Neural cell (in vitro differentiated cells): Measurements from ENCODE around the gene SPDYE8. TPM values are rescaled to one million over a fixed set of nuclear protein-coding genes. Genes with fewer than 3 reads are reported as not detected.
"Not testable (repeated sequence)": the region's sequence is repeated elsewhere in the genome, so short reads cannot be mapped to it uniquely, and the experiment has no call there.

Source experiments
- H2AFZ ChIP-seq: fragments of 200-600, 300-800 bp; sonication (generic), shearing (Covaris generic); 2 replicates; pipeline ENCODE4 v1.6.0; 2014; ENCODE audit warnings: low read depth, mild to moderate bottlenecking, antibody characterized with exemption, low read length, moderate library complexity
- H3F3A ChIP-seq: fragments of 200-600 bp; shearing (Covaris generic); 2 replicates; pipeline ENCODE4 v1.6.1; 2016; ENCODE audit warnings: mild to moderate bottlenecking, moderate library complexity, mixed read lengths, antibody characterized with exemption, low read length; ENCODE audit not compliant: insufficient read depth, poor library complexity, severe bottlenecking
- H3K27ac ChIP-seq: fragments of 200-600, 300-800 bp; sonication (generic), shearing (Covaris generic); 2 replicates; pipeline ENCODE4 v1.5.1; 2014; ENCODE audit warnings: mild to moderate bottlenecking, low read length, moderate library complexity
- H3K27me3 ChIP-seq: fragments of 300-800, 200-600 bp; sonication (generic), shearing (Covaris generic); 2 replicates; pipeline ENCODE4 v1.6.0; 2014; ENCODE audit warnings: mild to moderate bottlenecking, low read depth, low read length, moderate library complexity; ENCODE audit not compliant: insufficient read depth
- H3K36me3 ChIP-seq: fragments of 300-800, 200-600 bp; sonication (generic), shearing (Covaris generic); 2 replicates; pipeline ENCODE4 v1.5.1; 2014; ENCODE audit warnings: mild to moderate bottlenecking, antibody characterized with exemption, low read length, moderate library complexity; ENCODE audit not compliant: insufficient read depth
- H3K4me2 ChIP-seq: fragments of 300-800, 200-600 bp; sonication (generic), shearing (Covaris generic); 2 replicates; pipeline ENCODE4 v1.6.0; 2014; ENCODE audit warnings: mild to moderate bottlenecking, low read length
- H3K4me3 ChIP-seq: fragments of 300-800, 200-600 bp; sonication (generic), shearing (Covaris generic); 2 replicates; pipeline ENCODE4 v1.5.1; 2014; ENCODE audit warnings: mild to moderate bottlenecking, low read length, moderate library complexity
- H3K79me2 ChIP-seq: fragments of 200-600 bp; shearing (Covaris generic); replicated peaks from 2 replicates; pipeline ENCODE4 v1.6.0; 2014; ENCODE audit warnings: mild to moderate bottlenecking, low read length, moderate library complexity; ENCODE audit not compliant: insufficient read depth
- H3K9ac ChIP-seq: fragments of 300-800, 200-600 bp; sonication (generic), shearing (Covaris generic); 2 replicates; pipeline ENCODE4 v1.6.1; 2016; ENCODE audit warnings: mild to moderate bottlenecking, low read length, mixed read lengths
- H3K9me2 ChIP-seq: fragments of 200-600 bp; shearing (Covaris generic); 2 replicates; pipeline ENCODE4 v1.6.1; 2016; ENCODE audit warnings: mild to moderate bottlenecking, low read length, mixed read lengths; ENCODE audit not compliant: insufficient read depth
- H3K9me3 ChIP-seq: fragments of 200-600, 300-800 bp; sonication (generic), shearing (Covaris generic); 2 replicates; pipeline ENCODE4 v1.6.1; 2016; ENCODE audit warnings: mild to moderate bottlenecking, mixed run types, low read length, moderate library complexity, mixed read lengths
- H4K20me1 ChIP-seq: fragments of 200-600 bp; shearing (Covaris generic); 2 replicates; pipeline ENCODE4 v1.6.1; 2016; ENCODE audit warnings: mild to moderate bottlenecking, mixed run types; ENCODE audit not compliant: insufficient read depth
- polyA plus RNA-seq: library from polyadenylated mRNA; depleted of rRNA; stranded (reverse); fragments of >200 nt; gene quantifications from 2 replicates; pipeline ENCODE4 v1.2.3, GENCODE V29; 2014

The SPDYE8 gene
- polyA plus RNA-seq, 1 donor from 2014 or later = 0.63 TPM

DNA sequence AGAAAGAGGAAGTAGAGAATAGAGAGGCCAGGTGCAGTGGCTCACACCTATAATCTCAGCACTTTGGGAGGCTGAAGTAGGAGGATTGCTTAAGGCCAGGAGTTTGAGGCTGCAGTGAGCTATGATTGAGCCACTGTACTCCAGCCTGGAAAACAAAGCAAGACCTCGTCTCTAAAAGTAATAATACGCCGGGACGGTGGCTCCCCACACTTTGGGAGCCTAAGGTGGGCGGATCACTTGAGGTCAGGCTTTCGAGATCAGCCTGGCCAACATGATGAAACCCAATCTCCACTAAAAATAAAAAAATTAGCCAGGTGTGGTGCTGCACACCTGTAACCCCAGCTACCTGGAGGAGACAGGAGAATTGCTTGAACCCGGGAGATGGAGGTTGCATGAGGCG is 34.1 kb downstream of the SPDYE8 start:
- not testable (repeated sequence) for H3K36me3 ChIP-seq, H4K20me1 ChIP-seq, H3K9ac ChIP-seq, H3K27me3 ChIP-seq, H2AFZ ChIP-seq, H3K27ac ChIP-seq, H3K79me2 ChIP-seq, H3K4me2 ChIP-seq, H3K4me3 ChIP-seq, H3F3A ChIP-seq, H3K9me2 ChIP-seq, H3K9me3 ChIP-seq

GRCh38 chr7:72990146-72990913 is 39.2 kb downstream of the SPDYE8 start:
- H3F3A ChIP-seq, H3K9me3 ChIP-seq, H2AFZ ChIP-seq, H3K9me2 ChIP-seq, H3K9ac ChIP-seq, H3K79me2 ChIP-seq, H3K36me3 ChIP-seq, H3K4me2 ChIP-seq, H3K27ac ChIP-seq, H3K4me3 ChIP-seq, H4K20me1 ChIP-seq, H3K27me3 ChIP-seq: not testable (repeated sequence)

DNA sequence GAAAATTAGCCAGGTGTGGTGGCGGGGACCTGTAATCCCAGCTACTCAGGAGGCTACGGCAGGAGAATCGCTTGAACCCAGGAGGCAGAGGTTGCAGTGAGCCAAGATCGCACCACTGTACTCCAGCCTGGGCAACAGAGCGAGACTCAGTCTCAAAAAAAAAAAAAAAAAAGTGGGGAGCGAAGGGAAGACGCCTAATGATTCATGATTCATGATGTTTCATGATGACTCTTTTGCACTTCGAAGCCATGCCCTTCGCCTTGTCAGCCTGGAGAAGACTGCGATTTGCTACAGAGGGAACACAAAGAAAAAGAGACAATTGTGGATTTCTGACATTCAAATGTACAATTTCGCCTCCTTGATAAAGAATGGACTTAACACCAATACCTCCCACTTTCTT is 47.5 kb downstream of the SPDYE8 start:
- not testable (repeated sequence) for H3K4me2 ChIP-seq, H3K36me3 ChIP-seq, H3K27ac ChIP-seq, H3K9me3 ChIP-seq, H2AFZ ChIP-seq, H3K27me3 ChIP-seq, H3F3A ChIP-seq, H3K9ac ChIP-seq, H3K79me2 ChIP-seq, H3K9me2 ChIP-seq, H3K4me3 ChIP-seq, H4K20me1 ChIP-seq

DNA sequence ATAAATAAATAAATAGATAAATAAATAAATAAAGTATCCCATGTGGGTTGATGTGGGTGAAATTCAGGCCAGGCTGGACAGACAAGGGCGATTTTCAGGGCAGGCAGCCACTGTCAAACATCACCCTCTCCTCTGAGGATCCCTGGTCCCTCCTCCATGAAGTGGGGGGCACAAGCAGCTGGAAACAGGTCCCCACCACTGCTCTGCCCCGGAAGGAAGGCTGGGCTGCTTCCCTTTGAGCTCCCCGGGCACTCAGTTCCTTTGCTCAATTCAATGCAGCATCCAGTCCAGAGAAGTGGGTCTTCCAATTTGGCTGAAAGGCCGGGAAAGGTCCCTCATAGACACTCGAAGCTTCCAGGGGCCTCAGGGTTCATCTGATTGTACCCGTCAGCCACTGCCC is 49.2 kb downstream of the SPDYE8 start:
- not testable (repeated sequence) for H3K27ac ChIP-seq, H3K27me3 ChIP-seq, H3K79me2 ChIP-seq, H2AFZ ChIP-seq, H3F3A ChIP-seq, H3K9ac ChIP-seq, H3K4me2 ChIP-seq, H3K9me3 ChIP-seq, H3K9me2 ChIP-seq, H4K20me1 ChIP-seq, H3K36me3 ChIP-seq, H3K4me3 ChIP-seq

DNA sequence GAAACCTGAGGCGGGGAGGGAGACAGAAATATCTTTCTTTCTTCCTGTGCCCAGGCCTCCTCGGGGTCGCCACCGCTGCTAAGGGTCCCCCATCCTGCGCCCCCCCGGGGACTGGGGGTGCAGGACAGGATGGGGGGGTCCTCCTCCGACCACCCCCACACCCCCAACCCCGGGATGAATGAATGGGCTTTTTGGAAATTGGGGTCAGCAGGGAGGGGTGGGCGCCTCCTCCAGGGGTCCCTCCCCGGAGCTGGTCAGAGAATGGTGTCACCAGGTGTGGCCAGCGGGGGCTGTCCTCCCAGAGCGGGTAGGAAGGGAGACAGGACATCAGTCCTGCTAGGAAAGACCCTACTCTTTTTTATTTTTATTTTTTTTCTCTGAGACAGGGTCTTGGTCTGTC is 53.1 kb downstream of the SPDYE8 start:
- H3K4me2 ChIP-seq, H4K20me1 ChIP-seq, H3K27ac ChIP-seq, H3K4me3 ChIP-seq, H3K27me3 ChIP-seq, H2AFZ ChIP-seq, H3K36me3 ChIP-seq, H3K9ac ChIP-seq, H3K9me3 ChIP-seq, H3K79me2 ChIP-seq, H3K9me2 ChIP-seq, H3F3A ChIP-seq: not testable (repeated sequence)

DNA sequence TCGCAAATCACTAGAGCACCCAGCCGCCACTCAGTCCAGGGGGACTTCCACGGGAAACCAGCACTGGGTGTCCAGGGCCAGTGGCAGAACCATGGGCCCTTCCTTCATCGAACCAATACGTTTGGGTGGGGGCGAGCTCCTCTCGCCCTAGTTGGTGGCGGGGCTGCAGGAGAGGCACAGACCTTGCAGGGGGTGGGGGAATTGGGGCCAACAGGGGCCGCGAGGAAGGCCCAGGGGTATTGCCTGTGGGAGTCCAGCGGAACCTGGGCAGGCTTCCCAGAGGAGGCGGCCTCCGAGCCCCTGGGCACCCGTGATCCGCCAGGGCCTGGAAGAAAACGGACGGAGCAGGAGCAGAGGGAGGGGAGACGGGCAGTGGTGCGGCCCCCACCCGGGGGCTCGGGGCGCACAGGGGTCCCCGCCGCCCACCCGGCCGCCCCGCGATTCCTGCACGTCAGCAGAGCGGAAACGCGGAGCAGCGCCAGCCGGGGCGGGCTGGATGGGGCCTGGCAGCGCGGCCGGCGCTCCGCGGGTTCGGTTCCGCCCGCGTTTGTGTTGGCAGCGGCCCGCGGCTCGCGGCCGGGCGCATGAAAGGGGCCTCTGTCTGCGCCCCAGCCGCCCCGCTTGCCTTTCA is 53.8 kb downstream of the SPDYE8 start:
- not testable (repeated sequence) for H4K20me1 ChIP-seq, H3K27ac ChIP-seq, H3K79me2 ChIP-seq, H3F3A ChIP-seq, H3K36me3 ChIP-seq, H3K9me3 ChIP-seq, H3K27me3 ChIP-seq, H2AFZ ChIP-seq, H3K4me2 ChIP-seq, H3K9ac ChIP-seq, H3K9me2 ChIP-seq, H3K4me3 ChIP-seq

- not testable (repeated sequence) for H4K20me1 ChIP-seq, H3K4me2 ChIP-seq, H3K4me3 ChIP-seq, H2AFZ ChIP-seq, H3K27ac ChIP-seq, H3K79me2 ChIP-seq, H3K36me3 ChIP-seq, H3F3A ChIP-seq, H3K9ac ChIP-seq, H3K27me3 ChIP-seq, H3K9me2 ChIP-seq, H3K9me3 ChIP-seq
Measured at GRCh38 chr7:72974781-72975180, 54.8 kb downstream of the SPDYE8 start.

GRCh38 chr7:72971505-72971904 is 58.1 kb downstream of the SPDYE8 start:
- not testable (repeated sequence) for H3K79me2 ChIP-seq, H3K4me2 ChIP-seq, H3F3A ChIP-seq

More at GRCh38 chr7:72971505-72971904, 58.1 kb downstream of the SPDYE8 start:
- not testable (repeated sequence) for H3K9me2 ChIP-seq, H3K36me3 ChIP-seq, H3K9me3 ChIP-seq, H3K4me3 ChIP-seq, H4K20me1 ChIP-seq, H2AFZ ChIP-seq, H3K9ac ChIP-seq, H3K27ac ChIP-seq, H3K27me3 ChIP-seq
